Measurements from ENCODE around the gene PLEKHS1. TPM values are rescaled to one million over a fixed set of nuclear protein-coding genes. Genes with fewer than 3 reads are reported as not detected.
"Not testable (repeated sequence)": the region's sequence is repeated elsewhere in the genome, so short reads cannot be mapped to it uniquely, and the experiment has no call there.

PLEKHS1 gene
- total RNA-seq, 1 experiment from 2014 or later = not detected

GRCh38 chr10:113825791-113826190 is 74.3 kb downstream of the PLEKHS1 start:
- H3K4ac ChIP-seq (ENCODE audit: low read depth, low read length) = no peak overlapping the region
- no peak overlapping the region for H2AFZ ChIP-seq (ENCODE audit: low read length)
- H2BK12ac ChIP-seq (ENCODE audit: insufficient read length, low read depth, low read length) = no peak overlapping the region
- no peak overlapping the region for H3K9ac ChIP-seq (ENCODE audit: extremely low read depth, insufficient read length, low read length)
- H3T11ph ChIP-seq (ENCODE audit: low read length) = no peak overlapping the region
- H3K4me1 ChIP-seq (ENCODE audit: insufficient read depth, low read length) = peaks cover 1% of the 10 kb centered on the region; the same call in 1 of the 2 replicates
- no peak overlapping the region for H3K27ac ChIP-seq (ENCODE audit: insufficient read length, low read depth, low read length)
- no peaks in the 10 kb centered on the region for H3K9me3 ChIP-seq (ENCODE audit: control insufficient read depth, low read depth, low read length)
- no peak for TF ChIP-seq CTCF (conservative IDR thresholded peaks at IDR 0.05)
- H2BK20ac ChIP-seq (ENCODE audit: low read depth, low read length, poor library complexity, severe bottlenecking) = no peak overlapping the region
- DNase-seq = no peak
- no peak overlapping the region for H4K8ac ChIP-seq (replicated peaks; ENCODE audit: insufficient read length, low read depth, low read length)
- H3K18ac ChIP-seq (ENCODE audit: insufficient read length, low read depth, low read length) = no peak overlapping the region
- H2BK120ac ChIP-seq (ENCODE audit: low read depth, low read length, poor library complexity, severe bottlenecking) = no peak overlapping the region
- no peaks in the 10 kb centered on the region for H3K27me3 ChIP-seq (ENCODE audit: insufficient read depth, low read length)
- no peak overlapping the region for H3K23ac ChIP-seq (ENCODE audit: insufficient read length, low read depth, low read length)
- no peak overlapping the region for H3K14ac ChIP-seq (ENCODE audit: insufficient read depth, low read length)
- no peak overlapping the region for H2BK15ac ChIP-seq (ENCODE audit: low read depth, low read length)
- H3K36me3 Mint-ChIP-seq (ENCODE audit: insufficient read depth in 1 of 3, low read depth in 3 of 3) = no peaks in the 10 kb centered on the region
- H4K5ac ChIP-seq (ENCODE audit: insufficient read length, low read depth, low read length) = no peak overlapping the region
- H2BK5ac ChIP-seq (ENCODE audit: insufficient read length, low read length) = no peak overlapping the region
- H3K9me3 Mint-ChIP-seq = no peaks in the 10 kb centered on the region
- no peak overlapping the region for H3K56ac ChIP-seq (ENCODE audit: insufficient read length, low read depth, low read length)
- no peaks in the 10 kb centered on the region for H3K79me2 ChIP-seq (ENCODE audit: insufficient read depth, low read length)
- no peak overlapping the region for H3K4me2 ChIP-seq (ENCODE audit: insufficient read depth, insufficient read length, low read length)
- no peaks in the 10 kb centered on the region for H4K20me1 ChIP-seq (ENCODE audit: control insufficient read depth, insufficient read depth, insufficient read length)
- no peak overlapping the region for H4K91ac ChIP-seq (ENCODE audit: insufficient read length, low read depth, low read length)
- no peak overlapping the region for H2AK5ac ChIP-seq (ENCODE audit: insufficient read length, low read length)
- no peaks in the 10 kb centered on the region for H3K27me3 Mint-ChIP-seq (ENCODE audit: low read depth)
- no CpG with 5 or more reads among the region's 2 CpGs for whole genome bisulfite sequencing (ENCODE audit: extremely low coverage, insufficient read length, low lambda C conversion rate)
- H3K4me1 Mint-ChIP-seq = peaks cover 15 to 19% of the 10 kb centered on the region in 2 experiments
- H3K23me2 ChIP-seq (ENCODE audit: insufficient read length, low read depth, low read length, poor library complexity, severe bottlenecking) = no peaks in the 10 kb centered on the region
- H3K4me3 Mint-ChIP-seq = no peak overlapping the region
- H3K27ac Mint-ChIP-seq = no peak overlapping the region
- no peaks in the 10 kb centered on the region for H3K79me1 ChIP-seq (ENCODE audit: insufficient read depth, low read depth, low read length, poor library complexity, severe bottlenecking)

GRCh38 chr10:113828567-113828966 is 77.1 kb downstream of the PLEKHS1 start:
- not testable (repeated sequence) for H3K9ac ChIP-seq (ENCODE audit: extremely low read depth, insufficient read length, low read length); H3K27ac Mint-ChIP-seq; H2BK120ac ChIP-seq (ENCODE audit: low read depth, low read length, poor library complexity, severe bottlenecking); H2BK20ac ChIP-seq (ENCODE audit: low read depth, low read length, poor library complexity, severe bottlenecking); H3K23me2 ChIP-seq (ENCODE audit: insufficient read length, low read depth, low read length, poor library complexity, severe bottlenecking); H2BK15ac ChIP-seq (ENCODE audit: low read depth, low read length); H3K79me2 ChIP-seq (ENCODE audit: insufficient read depth, low read length); H3K27ac ChIP-seq (ENCODE audit: insufficient read length, low read depth, low read length); H3K9me3 ChIP-seq (ENCODE audit: control insufficient read depth, low read depth, low read length); H3K18ac ChIP-seq (ENCODE audit: insufficient read length, low read depth, low read length); H3K27me3 ChIP-seq (ENCODE audit: insufficient read depth, low read length); H4K5ac ChIP-seq (ENCODE audit: insufficient read length, low read depth, low read length); H2AFZ ChIP-seq (ENCODE audit: low read length); H2BK5ac ChIP-seq (ENCODE audit: insufficient read length, low read length); H3K4me2 ChIP-seq (ENCODE audit: insufficient read depth, insufficient read length, low read length); DNase-seq; H3K36me3 Mint-ChIP-seq (ENCODE audit: insufficient read depth in 1 of 3, low read depth in 3 of 3); H3K4me1 ChIP-seq (ENCODE audit: insufficient read depth, low read length); H3K23ac ChIP-seq (ENCODE audit: insufficient read length, low read depth, low read length); H4K20me1 ChIP-seq (ENCODE audit: control insufficient read depth, insufficient read depth, insufficient read length); H3K14ac ChIP-seq (ENCODE audit: insufficient read depth, low read length); H3K9me3 Mint-ChIP-seq; H3K4me1 Mint-ChIP-seq; H3K4me3 Mint-ChIP-seq; H4K91ac ChIP-seq (ENCODE audit: insufficient read length, low read depth, low read length); H3K27me3 Mint-ChIP-seq (ENCODE audit: low read depth); H3K79me1 ChIP-seq (ENCODE audit: insufficient read depth, low read depth, low read length, poor library complexity, severe bottlenecking); H3T11ph ChIP-seq (ENCODE audit: low read length); H3K56ac ChIP-seq (ENCODE audit: insufficient read length, low read depth, low read length); H2AK5ac ChIP-seq (ENCODE audit: insufficient read length, low read length); H3K4ac ChIP-seq (ENCODE audit: low read depth, low read length); H2BK12ac ChIP-seq (ENCODE audit: insufficient read length, low read depth, low read length); H4K8ac ChIP-seq (replicated peaks; ENCODE audit: insufficient read length, low read depth, low read length)
- WGBS (ENCODE audit: extremely low coverage, insufficient read length, low lambda C conversion rate) = no CpG with 5 or more reads among the region's 10 CpGs
